Neural progenitor cell (in vitro differentiated cells): ENCODE measurements around the gene PANX1. TPM values are rescaled to one million over a fixed set of nuclear protein-coding genes. Genes with fewer than 3 reads are reported as not detected.

Experiments used
- DNase-seq: peaks from one replicate; pipeline ENCODE4 v3.0.0-alpha.2; 2016; ENCODE audit warnings: low spot score
- H2AFZ ChIP-seq: fragments of 200-600 bp; sonication (generic); replicated peaks from 2 replicates; pipeline ENCODE4 v1.6.1; 2016; ENCODE audit warnings: antibody characterized with exemption
- H3F3A ChIP-seq: fragments of 200-600 bp; sonication (generic); 2 replicates; pipeline ENCODE4 v1.6.1; 2016; ENCODE audit warnings: antibody characterized with exemption, low read depth
- H3K27ac ChIP-seq: fragments of 200-600 bp; sonication (generic); 2 replicates; pipeline ENCODE4 v1.5.1; 2016; ENCODE audit warnings: mild to moderate bottlenecking
- H3K27me3 ChIP-seq: fragments of 200-600 bp; sonication (generic); 2 replicates; pipeline ENCODE4 v1.6.1; 2016; ENCODE audit warnings: mild to moderate bottlenecking, moderate library complexity
- H3K36me3 ChIP-seq: fragments of 200-600 bp; sonication (generic); 2 replicates; pipeline ENCODE4 v1.5.1; 2016
- H3K4me1 ChIP-seq: fragments of 200-600 bp; sonication (generic); 2 replicates; pipeline ENCODE4 v1.6.1; 2016; ENCODE audit warnings: mixed run types
- H3K4me2 ChIP-seq: fragments of 200-600 bp; sonication (generic); 2 replicates; pipeline ENCODE4 v1.6.1; 2016
- H3K4me3 ChIP-seq: fragments of 200-600 bp; sonication (generic); 2 replicates; pipeline ENCODE4 v1.5.1; 2016
- H3K79me2 ChIP-seq: fragments of 200-600 bp; sonication (generic); 2 replicates; pipeline ENCODE4 v1.6.1; 2016; ENCODE audit warnings: low read depth
- H3K9ac ChIP-seq: fragments of 200-600 bp; sonication (generic); 2 replicates; pipeline ENCODE4 v1.6.1; 2016
- H3K9me3 ChIP-seq: fragments of 200-600 bp; sonication (generic); 2 replicates; pipeline ENCODE4 v1.5.1; 2016; ENCODE audit warnings: low read depth
- H4K20me1 ChIP-seq: fragments of 200-600 bp; sonication (generic); 2 replicates; pipeline ENCODE4 v1.6.1; 2016; ENCODE audit warnings: low read depth
- H3K27ac Mint-ChIP-seq: 3 replicates; pipeline ENCODE4 v1.8.0; 2021; ENCODE audit warnings: mixed read lengths
- H3K27me3 Mint-ChIP-seq: 2 replicates; pipeline ENCODE4 v1.8.0; 2022; ENCODE audit warnings: low read depth, mild to moderate bottlenecking, inconsistent platforms, moderate library complexity, mixed read lengths; ENCODE audit not compliant: insufficient read depth
- H3K36me3 Mint-ChIP-seq: 3 replicates; pipeline ENCODE4 v1.8.0; 2021; ENCODE audit warnings: mixed read lengths
- H3K4me1 Mint-ChIP-seq: 3 replicates; pipeline ENCODE4 v1.8.0; 2021; ENCODE audit warnings: mixed read lengths
- H3K4me3 Mint-ChIP-seq: 3 replicates; pipeline ENCODE4 v1.8.0; 2021; ENCODE audit warnings: mild to moderate bottlenecking, moderate library complexity, mixed read lengths
- H3K9me3 Mint-ChIP-seq: 3 replicates; pipeline ENCODE4 v1.8.0; 2020; ENCODE audit warnings: mixed read lengths
- EZH2 ChIP-seq: fragments of 200-600 bp; sonication (generic); IDR thresholded peaks from 2 replicates; pipeline ENCODE4 v1.6.1; 2017; ENCODE audit warnings: antibody characterized with exemption, mild to moderate bottlenecking, moderate library complexity
- EZH2phosphoT487 ChIP-seq: fragments of 200-600 bp; sonication (generic); IDR thresholded peaks from 2 replicates; pipeline ENCODE4 v1.6.1; 2017; ENCODE audit warnings: antibody characterized with exemption
- total RNA-seq: library from RNA; depleted of rRNA; stranded (reverse); fragments of >200 nt; gene quantifications from 2 replicates; pipeline ENCODE4 v1.2.3, GENCODE V29; 2015; ENCODE audit warnings: low replicate concordance
- TF ChIP-seq, protein P1 (sequence below): fragments of 200-600 bp; sonication (generic); IDR thresholded peaks from 2 replicates; pipeline ENCODE4 v1.5.1; 2017; ENCODE audit warnings: antibody characterized with exemption, mild to moderate bottlenecking

PANX1 gene
- total RNA-seq, 1 donor from 2014 or later, result 26.4 TPM

DNA sequence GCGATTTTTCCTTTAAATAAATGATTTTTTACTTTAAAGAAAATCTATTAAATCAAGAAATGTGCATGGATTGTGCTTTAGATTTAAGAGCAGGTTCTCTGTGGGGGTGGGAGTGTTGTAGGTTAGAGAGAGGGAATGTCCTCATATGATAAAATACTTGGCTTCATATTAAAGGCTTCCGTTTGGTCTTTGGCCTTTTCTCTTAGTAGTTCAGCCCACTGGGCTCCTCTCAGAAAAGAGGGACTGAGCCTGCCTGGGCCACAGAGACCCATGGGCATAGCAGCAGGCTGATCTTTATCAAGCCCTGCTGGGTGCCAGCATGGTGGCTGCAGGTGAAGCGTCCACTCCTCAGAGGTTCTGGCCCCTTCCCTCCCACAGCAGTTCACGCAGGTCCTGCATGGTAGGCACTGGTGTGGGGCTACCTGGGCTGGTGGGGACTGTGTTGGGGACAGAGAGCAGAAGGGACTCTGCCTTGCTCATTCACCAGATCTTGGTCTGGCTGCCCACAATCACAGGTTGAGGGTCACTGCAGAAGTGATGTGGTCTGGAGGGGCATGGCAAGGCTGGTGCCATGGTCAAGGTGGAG lies 4.3 kb downstream of the PANX1 start:
- H3K9me3 ChIP-seq, result no peaks in the 10 kb centered on the region
- no peaks in the 10 kb centered on the region for H3F3A ChIP-seq
- H3K27ac ChIP-seq, result no peak overlapping the region
- Mint-ChIP-seq H3K27me3 (peaks cover 10% of the 10 kb centered on the region), H3K4me3 (no peak overlapping the region), H3K4me1 (peaks cover 6% of the 10 kb centered on the region), H3K9me3 (peaks cover 9% of the 10 kb centered on the region), H3K36me3 (peaks cover 10% of the 10 kb centered on the region), H3K27ac (no peak overlapping the region)
- DNase-seq, result no peak
- no peak for TF ChIP-seq EZH2phosphoT487
- TF ChIP-seq, protein P1, sequence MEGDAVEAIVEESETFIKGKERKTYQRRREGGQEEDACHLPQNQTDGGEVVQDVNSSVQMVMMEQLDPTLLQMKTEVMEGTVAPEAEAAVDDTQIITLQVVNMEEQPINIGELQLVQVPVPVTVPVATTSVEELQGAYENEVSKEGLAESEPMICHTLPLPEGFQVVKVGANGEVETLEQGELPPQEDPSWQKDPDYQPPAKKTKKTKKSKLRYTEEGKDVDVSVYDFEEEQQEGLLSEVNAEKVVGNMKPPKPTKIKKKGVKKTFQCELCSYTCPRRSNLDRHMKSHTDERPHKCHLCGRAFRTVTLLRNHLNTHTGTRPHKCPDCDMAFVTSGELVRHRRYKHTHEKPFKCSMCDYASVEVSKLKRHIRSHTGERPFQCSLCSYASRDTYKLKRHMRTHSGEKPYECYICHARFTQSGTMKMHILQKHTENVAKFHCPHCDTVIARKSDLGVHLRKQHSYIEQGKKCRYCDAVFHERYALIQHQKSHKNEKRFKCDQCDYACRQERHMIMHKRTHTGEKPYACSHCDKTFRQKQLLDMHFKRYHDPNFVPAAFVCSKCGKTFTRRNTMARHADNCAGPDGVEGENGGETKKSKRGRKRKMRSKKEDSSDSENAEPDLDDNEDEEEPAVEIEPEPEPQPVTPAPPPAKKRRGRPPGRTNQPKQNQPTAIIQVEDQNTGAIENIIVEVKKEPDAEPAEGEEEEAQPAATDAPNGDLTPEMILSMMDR, result no peak
- no peak for TF ChIP-seq EZH2
- H3K4me1 ChIP-seq, result peaks cover 16% of the 10 kb centered on the region
- no peaks in the 10 kb centered on the region for H3K27me3 ChIP-seq
- H4K20me1 ChIP-seq, result peaks cover 57% of the 10 kb centered on the region
- no peak overlapping the region for H3K4me2 ChIP-seq
- H2AFZ ChIP-seq, result no peak overlapping the region
- no peak overlapping the region for H3K4me3 ChIP-seq
- H3K9ac ChIP-seq, result no peak overlapping the region
- H3K79me2 ChIP-seq, result peaks cover 100% of the 10 kb centered on the region
- H3K36me3 ChIP-seq, result no peaks in the 10 kb centered on the region

DNA sequence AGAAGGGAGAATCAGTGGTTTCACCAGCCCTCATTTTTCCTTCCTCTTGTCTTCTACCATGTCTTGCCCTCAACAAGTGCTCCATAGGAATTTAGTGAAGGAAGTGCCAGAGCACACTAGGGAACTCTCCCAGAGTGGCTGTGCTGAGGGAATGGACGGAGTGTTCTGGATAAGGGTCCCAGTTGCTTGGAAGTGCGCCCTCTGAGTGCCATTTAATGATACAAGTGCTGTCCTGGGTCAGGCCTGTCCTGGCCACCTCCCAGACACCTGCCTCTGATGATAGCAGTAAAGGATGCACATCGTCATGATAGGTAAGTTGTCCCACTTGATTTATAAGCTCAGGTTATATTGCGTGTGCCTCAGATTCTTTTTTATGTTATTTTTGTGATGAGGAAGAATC lies 5.1 kb downstream of the PANX1 start:
- no peak for DNase-seq
- peaks cover 4% of the 10 kb centered on the region for H3K27me3 Mint-ChIP-seq
- Histone ChIP-seq H3K27me3 (no peaks in the 10 kb centered on the region), H3K4me3 (no peak overlapping the region), H2AFZ (no peak overlapping the region), H3K9ac (no peak overlapping the region), H3F3A (no peaks in the 10 kb centered on the region), H3K4me1 (peaks cover 20% of the 10 kb centered on the region), H3K9me3 (no peaks in the 10 kb centered on the region), H3K4me2 (no peak overlapping the region), H4K20me1 (peaks cover 63% of the 10 kb centered on the region), H3K79me2 (peaks cover 100% of the 10 kb centered on the region), H3K27ac (no peak overlapping the region), H3K36me3 (no peaks in the 10 kb centered on the region)
- H3K4me1 Mint-ChIP-seq, result peaks cover 6% of the 10 kb centered on the region
- peaks cover 10% of the 10 kb centered on the region for H3K36me3 Mint-ChIP-seq
- no peak overlapping the region for H3K4me3 Mint-ChIP-seq
- peaks cover 9% of the 10 kb centered on the region for H3K9me3 Mint-ChIP-seq
- no peak overlapping the region for H3K27ac Mint-ChIP-seq
- TF ChIP-seq, protein P1, result no peak
- TF ChIP-seq EZH2, result no peak
- no peak for TF ChIP-seq EZH2phosphoT487

GRCh38 chr11:94134651-94135512 lies 6.2 kb downstream of the PANX1 start:
- H3K4me1 Mint-ChIP-seq, result peaks cover 15% of the 10 kb centered on the region
- peaks cover 9% of the 10 kb centered on the region for H3K9me3 Mint-ChIP-seq
- no peak for TF ChIP-seq EZH2phosphoT487
- TF ChIP-seq, protein P1, result no peak
- no peak for TF ChIP-seq EZH2
- Histone ChIP-seq H3K9me3 (no peaks in the 10 kb centered on the region), H3K4me3 (no peak overlapping the region), H3K79me2 (peaks cover 100% of the 10 kb centered on the region), H4K20me1 (peaks cover 69% of the 10 kb centered on the region), H3K4me1 (peaks cover 28% of the 10 kb centered on the region), H3K4me2 (no peak overlapping the region), H3K27me3 (no peaks in the 10 kb centered on the region), H2AFZ (no peak overlapping the region), H3K36me3 (no peaks in the 10 kb centered on the region), H3F3A (no peaks in the 10 kb centered on the region), H3K27ac (no peak overlapping the region), H3K9ac (no peak overlapping the region)
- peaks cover 10% of the 10 kb centered on the region for H3K36me3 Mint-ChIP-seq
- H3K27me3 Mint-ChIP-seq, result peaks cover 4% of the 10 kb centered on the region
- H3K4me3 Mint-ChIP-seq, result no peak overlapping the region
- H3K27ac Mint-ChIP-seq, result no peak overlapping the region
- no peak for DNase-seq
